AML-193 (cell line): ENCODE measurements around the gene HIPK2.

Experiments
- DNase-seq, 2 experiments: peaks; one replicate each; lab custom pipeline; 2025; lab: John Stamatoyannopoulos, UW

HIPK2 gene

DNA sequence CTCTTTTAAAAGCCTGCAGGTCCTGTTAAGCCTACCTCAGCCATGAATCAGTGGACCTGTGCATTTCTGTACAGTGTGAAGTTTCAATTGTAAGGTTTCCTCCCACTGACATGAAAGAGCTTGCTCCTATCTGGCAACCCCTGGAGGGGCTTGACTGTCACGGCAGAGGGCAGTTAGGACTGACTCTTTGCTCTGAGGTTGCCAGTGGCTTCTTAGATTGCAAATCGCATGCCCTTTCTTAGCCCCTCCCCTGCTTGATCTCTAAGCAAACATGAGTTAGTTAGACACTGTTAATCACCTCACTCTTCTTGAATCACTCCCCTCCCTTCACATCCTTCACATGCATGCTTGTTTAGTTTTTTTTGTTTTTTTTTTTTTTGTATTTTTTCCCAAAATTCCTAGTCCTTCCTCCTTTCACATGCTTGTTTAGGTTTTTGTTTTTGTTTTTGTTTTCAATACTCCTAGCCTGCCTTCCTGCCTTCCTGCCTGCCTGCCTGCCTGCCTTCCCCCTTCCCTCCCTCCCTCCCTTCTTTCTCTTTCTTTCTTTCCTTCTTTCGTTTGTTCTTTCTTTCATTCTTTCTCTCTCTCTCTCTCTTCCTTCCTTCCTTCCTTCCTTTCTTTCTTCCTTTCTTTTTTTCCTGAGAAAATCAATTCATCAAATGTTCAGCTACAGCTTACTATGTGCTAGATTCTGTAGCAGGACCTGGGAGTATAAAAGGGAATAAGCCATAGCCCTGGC lies 6.0 kb upstream of the HIPK2 start:
- no peak for DNase-seq

DNA sequence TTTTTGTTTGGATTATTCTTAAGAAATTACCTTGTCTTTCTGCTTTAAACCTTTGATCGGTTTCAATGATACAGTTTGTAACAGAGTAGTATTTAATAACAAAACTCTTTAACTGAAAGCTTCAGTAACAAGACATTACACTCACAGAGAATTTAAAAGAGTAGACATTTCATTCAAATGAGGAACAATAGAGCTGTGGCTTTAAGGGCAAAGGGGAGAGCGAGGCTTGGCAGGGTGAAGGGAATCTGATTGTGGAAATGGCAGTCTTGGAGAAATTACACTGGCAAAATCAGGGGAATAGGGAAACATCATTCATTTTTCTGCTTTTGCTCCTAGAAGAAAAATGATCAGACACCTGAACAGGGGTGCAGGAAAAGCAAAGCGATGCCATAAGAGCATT lies 5.1 kb upstream of the HIPK2 start:
- DNase-seq: no peak

DNA sequence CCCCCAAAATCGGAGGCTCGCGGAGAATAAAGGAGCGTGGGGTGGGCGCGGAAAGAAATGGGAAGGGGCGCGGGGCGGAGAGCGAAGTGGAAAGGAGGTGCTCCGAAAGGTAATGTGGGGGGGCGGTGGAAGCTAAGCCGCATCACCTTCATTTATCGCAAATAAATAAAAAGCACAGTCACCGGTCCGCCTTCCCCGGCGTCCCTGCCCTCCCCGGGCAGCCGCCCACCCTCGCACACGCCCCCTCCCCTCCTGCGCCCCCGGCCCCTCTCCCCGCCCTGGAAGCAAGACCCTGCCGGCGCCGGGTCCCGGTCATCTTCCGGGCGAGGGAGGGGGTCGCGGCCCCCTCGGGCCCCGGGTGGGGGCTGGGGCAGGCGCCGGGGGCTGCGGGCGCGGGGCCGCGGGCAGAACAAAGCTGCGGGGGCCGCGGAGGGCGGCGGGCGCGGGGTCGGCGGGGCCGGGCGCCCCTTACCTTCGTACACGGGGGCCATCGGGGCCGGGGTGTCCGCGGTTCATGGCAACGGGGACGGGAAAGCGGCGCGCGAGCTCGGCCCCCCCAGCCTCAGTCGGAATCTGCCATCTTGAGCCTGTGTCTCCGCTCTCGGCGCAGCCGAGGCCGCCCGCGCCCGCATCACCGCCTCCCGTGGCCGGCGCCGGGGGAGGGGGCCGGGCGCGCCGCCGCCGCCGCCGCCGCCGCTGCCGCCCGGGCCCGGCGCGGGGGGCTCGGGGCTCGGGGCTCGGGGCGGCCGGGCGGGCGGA lies 486 bp downstream of the HIPK2 start:
- no peak for DNase-seq

DNA sequence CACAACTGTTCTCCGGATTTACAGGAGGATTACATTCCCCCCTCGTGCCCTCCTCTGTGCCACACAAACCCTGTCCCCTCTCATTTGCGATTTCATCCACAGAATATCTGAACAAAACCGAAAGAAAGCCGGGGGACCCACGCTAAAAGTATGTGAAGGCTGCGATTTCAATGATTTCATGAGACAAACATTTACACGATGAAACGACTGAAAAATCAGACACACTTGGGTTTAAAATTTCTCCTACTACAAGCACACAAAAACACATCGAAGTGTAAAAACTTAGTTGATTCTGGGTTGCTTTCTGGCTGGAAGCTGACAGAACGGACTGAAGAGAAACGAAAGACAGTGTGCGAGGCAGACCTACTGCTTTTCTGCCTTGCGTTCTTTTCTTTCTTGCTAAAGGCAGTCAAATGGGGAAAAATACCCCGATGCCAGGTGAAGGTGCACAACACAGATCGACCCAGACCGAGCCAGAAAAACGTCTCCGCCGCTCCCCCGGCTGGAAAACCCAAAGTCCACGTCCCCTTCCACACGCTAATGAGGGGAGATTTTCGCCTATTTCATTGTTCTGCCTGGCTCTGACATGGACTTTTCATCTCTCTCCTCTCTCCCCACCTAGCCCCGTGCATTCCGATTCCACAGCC lies 1.2 kb downstream of the HIPK2 start:
- peak; percentile 26 to 37 for DNase-seq

DNA sequence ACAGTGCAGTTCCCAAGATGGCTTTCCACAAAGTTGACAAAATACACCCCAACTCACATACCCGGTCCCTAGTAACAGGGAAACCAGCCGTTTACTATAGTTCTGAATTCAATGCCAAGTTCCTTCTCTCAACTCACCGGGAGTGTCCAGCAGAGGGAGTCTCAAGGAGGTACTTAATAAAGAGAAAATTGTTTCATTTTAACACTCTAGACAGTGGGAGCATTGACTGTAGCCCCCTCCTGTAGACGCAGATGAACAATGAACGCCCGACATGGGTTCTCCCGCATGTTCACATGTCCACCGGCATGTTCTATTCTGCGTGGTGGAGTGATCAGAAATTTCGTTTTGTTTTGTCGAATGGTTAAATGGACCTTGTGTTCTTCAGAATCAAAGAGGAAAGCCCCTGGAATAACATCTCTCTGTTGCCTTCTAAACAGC lies 1.9 kb downstream of the HIPK2 start:
- peak; percentile 86 to 90 for DNase-seq

DNA sequence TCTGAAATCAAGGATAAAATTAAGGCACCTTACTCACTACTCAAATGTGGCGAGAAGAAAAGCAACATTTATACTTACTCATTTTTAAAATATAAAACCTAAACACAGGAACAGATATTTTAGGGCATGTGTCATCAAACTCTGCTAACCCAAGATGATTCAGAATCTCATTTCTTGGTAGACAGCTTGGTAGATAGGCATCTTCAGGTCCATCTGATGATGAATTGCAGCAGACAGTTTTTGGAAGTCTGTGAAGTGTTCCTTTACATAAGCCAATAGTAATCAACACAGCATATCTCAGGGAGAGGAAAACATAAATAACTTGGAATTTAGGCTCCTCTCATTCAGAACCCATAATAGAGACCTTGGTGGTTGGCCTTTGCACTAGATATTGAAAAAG lies 3.4 kb downstream of the HIPK2 start:
- no peak for DNase-seq

DNA sequence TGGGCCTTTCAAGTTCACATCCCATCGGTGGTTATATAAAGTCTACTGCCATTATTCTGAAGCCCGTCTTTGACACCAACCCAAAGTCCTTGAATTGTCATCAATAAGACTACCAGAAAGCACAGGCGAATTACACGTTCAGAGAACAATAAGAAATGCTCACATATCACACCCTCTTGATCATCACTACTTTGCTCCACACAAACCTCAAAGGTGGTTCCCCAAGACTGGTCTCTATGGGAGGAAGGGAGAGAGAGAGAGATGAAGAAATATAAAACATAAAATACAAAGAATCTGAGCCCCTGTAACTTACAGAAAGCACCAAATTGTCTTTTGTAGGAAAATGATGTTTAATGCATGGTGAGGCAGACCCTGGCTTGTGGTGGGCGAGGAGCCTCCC lies 4.4 kb downstream of the HIPK2 start:
- no peak for DNase-seq

DNA sequence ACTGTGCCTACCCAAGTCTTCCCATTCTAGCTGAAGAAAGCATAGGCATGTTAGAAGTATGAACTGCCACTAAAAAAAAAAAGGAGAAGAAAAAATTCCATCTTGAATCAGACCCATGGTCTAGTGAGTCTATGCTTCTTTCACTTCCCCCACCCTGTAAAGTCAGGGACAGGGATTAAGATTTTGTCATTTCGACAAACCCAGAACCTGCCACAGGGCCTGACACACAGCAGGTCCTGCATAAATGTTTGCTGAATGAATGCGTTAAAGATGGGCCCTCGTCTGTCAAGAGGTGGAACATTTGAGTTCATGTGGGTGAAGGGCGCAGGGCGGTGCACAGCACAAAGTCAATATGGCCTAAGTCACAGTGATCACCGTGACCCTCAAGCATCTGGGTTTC lies 4.9 kb downstream of the HIPK2 start:
- DNase-seq: no peak

DNA sequence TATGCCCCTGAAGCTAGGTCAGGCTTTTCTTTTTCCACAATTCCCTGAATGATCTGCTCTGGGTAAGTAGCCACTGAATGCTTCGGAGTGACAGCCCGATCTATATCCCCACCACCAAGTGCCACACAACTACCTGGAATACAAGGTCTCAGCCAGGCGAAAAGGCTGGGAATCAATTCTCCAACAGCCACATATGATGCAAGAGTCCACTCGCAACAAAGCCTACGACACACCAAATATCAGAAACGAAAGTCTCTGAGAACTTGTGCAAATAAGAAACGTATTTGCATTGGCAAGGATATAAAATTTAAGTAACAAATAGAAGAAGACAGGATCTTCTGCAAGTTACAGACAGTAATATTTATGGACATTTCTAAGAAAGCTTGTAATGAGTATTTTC lies 5.7 kb downstream of the HIPK2 start:
- no peak for DNase-seq

DNA sequence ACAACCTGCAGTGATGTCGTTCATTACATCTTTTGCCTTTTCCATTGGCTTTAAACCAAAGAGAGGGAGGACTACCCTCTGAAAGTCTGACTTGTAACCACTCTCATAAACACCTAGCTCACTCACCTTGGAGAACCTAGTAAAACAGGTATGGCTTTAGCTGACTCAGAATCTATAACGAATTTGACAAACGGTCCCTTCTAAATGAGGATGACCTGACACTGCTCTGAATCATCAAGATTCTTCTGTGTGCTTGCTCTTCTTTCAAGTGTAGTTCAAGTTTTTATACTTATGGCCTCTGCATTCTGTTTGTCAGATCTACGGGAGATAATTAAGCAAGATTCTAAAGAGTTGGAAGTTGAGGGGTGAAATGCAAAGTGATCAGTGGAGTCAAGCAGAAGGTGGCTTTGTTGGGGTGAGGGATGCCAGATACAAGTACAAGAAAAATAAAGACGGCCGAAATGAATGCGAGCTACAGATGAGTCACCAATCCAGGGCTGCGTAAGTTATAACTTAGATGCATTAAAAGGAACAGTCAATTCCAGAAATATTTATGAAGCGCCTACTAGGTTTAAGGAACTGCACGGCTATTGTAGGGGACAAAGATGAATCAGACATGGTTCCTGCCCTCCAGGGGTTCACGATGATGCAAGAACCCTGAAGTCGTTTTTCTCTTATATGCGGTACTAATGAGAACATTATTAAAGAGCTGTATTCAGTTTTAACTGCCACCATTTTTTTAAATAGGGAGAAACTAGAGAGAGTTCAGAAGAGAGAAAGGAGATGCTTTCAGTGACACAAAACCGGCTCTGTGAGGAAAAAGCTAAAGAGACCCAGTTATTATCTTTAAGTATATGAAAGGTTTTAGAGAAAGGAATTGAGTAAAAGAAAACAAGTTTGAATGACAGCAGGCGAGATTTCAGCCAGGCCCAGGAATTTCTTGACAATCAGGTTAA lies 6.5 kb downstream of the HIPK2 start:
- peak; percentile 54 to 74 for DNase-seq

DNA sequence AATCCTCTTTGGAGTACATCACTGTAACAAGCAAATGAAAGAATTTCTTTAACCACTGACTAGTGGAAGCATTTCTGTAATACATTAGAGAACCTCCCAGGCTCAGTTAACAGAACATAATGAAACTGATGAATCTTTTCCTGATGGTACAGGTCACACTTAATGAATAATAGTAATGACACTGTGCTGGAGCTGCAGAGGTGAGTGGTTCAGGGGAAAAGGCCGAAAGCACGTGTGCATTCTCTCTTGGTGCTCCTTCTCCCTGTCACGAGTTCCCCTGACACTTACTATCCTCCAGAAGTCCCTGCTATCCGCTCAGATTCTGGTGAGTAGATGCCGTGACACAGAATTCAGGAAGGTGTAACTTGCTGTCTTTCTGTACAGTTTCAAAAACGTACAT lies 8.0 kb downstream of the HIPK2 start:
- DNase-seq: no peak

DNA sequence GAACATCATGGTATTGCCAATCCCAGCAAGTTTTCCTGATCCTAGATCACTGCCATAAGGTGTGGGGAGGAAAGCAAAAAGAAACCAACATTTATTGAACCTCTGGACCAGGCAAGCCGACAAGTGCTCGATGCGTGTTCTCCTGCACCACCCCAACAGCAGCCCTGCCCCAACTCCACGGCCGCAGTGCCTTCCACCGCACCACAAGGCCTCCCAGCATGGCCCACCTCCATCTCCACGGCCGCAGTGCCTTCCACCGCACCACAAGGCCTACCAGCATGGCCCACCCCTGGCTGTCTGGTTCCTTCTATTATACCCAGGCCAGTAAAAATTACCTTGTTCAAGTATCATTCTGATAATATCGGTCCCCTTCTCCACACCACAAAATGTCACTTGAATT lies 8.7 kb downstream of the HIPK2 start:
- no peak for DNase-seq

DNA sequence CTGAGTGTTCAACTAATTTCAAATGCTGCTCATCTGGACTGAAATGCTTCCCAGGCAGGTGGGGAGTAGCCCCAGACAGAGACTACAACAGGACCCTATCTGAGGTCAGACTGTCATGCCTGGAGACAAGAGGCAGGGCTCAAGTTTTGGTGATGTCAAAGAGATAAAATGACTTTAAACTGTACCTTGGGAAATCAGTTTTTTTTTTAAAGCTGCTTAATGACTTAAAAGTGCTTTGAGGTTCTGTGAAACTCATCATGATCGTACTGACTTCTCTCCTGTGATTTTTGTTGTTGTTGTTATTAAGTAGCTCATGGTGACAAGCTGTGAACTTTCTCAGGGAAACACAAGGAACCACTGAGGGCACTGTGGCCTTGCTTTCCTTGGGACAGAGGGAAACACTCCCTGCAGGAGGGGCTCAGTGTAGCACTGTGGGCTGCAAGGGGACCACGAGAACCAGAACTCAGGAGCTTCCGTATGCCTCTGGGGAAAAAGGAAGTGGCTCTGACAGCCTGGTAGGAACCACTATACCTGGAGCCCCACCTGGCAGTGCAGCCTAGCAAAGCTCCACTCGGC lies 9.5 kb downstream of the HIPK2 start:
- DNase-seq: no peak

DNA sequence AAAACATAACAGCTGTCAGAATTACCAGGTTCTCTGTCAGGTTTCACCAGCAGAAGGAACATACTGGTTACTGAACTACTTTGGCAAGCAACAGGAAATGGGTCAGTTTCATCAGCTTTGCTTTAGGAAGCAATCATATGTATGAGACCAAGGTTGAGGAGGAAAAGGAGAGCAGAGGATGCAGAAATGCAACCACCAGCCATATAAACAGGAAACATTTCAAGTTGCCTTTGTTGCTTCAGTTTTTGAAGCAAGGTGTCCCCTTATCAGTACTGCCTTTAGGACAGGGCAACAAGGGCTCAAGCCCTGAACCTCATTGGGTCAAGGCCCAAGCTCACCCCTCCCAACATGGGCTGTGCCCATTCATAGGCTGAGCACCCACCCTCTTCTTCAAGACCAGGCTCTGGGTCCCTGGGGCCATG lies 10.2 kb downstream of the HIPK2 start:
- DNase-seq: peak; percentile 89 to 91

DNA sequence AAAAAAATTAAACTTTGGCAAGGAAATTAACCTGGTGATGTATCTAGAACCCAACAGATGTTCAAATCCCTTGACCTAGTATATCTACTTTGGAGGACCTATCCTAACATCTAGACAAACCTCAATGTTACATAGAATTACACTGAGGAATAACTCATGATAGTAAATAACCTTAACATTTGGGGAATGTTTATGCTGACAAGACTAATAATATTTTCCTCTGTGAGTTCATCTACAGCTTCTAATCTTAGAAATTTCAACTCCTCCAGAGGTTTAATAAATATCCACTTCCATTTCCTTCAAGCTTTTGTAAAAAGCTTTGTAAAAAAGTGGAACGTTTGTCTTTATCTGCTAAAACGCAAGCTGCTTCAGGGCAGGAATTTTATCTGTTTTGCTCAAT lies 12.7 kb downstream of the HIPK2 start:
- DNase-seq: no peak

DNA sequence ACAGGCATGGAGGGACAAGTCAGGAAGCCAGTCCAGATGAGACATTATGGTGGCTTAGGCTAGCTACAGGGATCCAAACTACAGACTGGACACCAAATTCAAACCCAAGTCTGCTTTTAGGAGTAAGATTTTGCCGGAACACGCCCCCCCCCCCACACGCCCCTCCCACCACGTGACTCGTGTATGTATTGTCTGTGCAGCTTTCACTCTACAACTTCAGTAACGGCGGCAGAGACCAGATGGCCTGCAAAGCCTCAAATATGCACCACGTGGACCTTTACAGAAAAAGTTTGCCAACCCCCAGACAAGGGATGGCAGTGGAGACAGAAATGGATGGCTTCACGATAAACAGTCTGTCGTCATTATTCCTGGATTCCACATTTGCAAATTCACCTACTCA lies 14.5 kb downstream of the HIPK2 start:
- no peak for DNase-seq

DNA sequence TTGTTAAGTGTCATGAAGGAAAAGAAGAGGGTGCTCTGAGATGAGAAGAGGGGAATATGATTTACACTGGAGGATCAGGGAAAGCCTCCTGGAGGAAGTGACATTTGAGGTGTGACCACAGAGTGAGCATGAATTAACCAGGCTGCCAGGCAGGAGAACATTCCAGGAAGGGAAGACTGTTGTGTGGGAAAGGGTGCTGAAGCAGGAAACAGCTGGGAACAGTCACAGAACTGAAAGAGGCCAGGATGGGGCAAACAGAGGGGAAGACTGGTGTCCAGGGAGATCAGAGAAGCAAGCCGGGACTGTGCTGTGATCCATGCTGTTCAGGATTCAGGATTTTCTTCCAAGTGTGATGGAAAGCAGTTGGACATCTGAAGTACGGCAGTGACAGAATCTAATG lies 14.9 kb downstream of the HIPK2 start:
- no peak for DNase-seq

DNA sequence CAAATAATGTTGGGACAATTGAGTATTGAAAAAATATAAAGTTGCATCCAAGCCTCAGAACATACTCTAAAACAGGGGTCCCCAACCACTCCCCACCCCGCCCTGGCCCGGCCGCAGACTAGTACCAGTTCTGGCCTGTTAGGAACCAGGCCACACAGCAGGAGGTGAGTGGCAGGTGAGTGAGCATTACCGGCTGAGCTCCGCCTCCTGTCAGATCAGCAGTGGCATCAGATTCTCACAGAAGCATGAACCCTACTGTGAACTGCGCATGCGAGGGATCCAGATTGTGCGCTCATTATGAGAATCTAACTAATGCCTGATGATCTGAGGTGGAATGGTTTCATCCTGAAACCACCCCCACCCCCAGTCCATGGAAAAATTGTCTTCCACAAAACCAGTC lies 19.4 kb downstream of the HIPK2 start:
- no peak for DNase-seq

DNA sequence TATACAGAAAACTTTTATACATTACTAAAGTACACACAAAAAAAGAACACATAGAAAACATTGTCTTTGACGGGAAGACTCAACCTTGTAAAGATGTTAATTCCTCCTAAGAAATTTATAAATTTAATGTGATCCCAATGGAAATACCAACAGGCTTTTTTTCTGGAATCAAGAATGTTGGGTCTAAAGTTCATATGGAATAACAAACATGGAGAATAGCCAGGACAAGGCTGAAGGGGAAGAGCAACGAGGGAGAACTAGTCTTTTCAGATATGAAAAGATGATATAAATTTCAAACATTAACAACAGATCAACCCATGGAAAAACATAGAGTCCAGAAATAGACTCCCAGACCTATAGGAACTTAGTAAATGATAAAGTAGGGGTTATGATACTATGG lies 19.8 kb downstream of the HIPK2 start:
- no peak for DNase-seq

DNA sequence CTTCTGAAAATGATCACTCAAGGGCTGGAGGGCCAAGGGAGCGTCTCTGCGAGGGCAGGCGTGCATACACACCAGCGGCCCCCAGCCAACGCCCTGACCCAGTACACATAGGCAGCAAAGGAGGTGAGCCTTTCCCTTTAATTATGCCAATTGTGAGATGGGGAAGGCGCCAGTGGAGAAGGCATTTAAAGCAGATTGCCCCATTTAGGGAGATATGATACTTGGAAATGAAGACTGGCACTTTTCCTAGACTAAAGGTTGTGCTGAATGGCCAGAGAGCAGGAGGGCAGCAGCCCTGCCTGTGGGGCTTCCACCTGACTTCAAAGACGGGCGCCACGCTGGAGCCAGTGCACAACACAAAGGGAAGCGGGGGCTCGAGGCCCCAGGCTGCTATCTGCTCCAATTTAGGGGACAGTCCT lies 24.1 kb downstream of the HIPK2 start:
- no peak for DNase-seq

DNA sequence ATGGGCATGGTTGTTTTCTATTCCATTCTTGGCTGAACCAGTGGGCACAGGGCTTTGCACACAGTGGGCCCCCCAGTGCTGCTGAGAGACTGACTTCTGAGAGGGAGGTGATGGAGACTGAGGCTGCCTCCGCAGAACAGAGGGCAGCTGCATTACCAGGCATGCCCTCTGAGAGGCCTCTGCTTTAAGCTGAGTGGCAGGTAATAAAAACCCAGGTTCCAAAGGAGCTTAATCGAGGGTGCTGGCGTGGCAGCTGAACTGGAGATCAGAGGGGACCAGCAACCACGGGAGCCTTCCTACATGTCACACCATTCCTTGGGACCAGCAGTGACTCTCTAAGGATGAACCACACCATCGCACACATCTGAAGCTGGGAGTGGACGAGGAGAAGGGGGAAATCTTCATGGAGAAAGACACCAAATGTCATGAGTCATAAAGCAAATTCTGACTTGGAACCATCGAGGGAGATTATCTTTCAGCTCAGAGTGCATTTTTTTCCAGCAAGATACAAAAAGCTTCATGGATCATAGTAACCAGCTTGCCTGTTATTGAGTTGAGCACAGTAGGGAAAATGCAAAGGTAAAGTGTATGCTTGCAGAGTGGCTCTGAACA lies 24.6 kb downstream of the HIPK2 start:
- DNase-seq: no peak
